GM19452 (cell line): ENCODE results near the gene OCSTAMP.

ENCODE experiments used
- ATAC-seq: cut with Tn5 transposase; IDR thresholded peaks from one replicate; pipeline ENCODE4 v1.9.1; 2021; ENCODE audit not compliant: unreplicated experiment

Gene OCSTAMP

GRCh38 chr20:46520976-46521579 is 29.4 kb downstream of the OCSTAMP start:
- ATAC-seq, result no peak

- no peak for ATAC-seq
Observed at GRCh38 chr20:46520540-46520939, 29.9 kb downstream of the OCSTAMP start.

GRCh38 chr20:46519471-46520068 is 30.9 kb downstream of the OCSTAMP start:
- ATAC-seq, result no peak

GRCh38 chr20:46512943-46513844 is 37.3 kb downstream of the OCSTAMP start, which contains the start of gene ZNF334:
Gene ZNF334, minus strand, starts transcription at chr20:46513559. Its CDS starts 1,457 bp downstream, at chr20:46512102.
- no peak for ATAC-seq

DNA sequence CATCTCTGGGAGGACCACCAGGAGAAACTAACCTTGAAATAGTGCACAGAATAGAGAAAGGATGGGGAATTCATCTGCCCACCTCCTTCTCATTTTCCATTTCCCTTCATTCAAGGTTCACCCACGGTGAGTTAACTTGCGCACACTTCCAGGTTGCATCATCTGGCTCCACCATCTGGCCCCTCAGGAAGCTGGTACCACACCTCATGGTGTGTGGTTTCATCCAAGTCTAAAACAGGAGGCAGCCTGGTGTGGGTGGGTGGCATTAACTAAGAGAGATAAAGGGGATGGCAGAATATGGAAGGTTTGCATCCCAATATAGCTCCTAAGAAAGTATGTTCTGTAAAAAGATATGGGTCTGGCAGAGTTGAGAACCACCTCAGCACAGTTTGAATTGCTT is 40.9 kb downstream of the OCSTAMP start:
- no peak for ATAC-seq

GRCh38 chr20:46507760-46508407 is 42.6 kb downstream of the OCSTAMP start:
- no peak for ATAC-seq

- ATAC-seq, result no peak
Observed at GRCh38 chr20:46505506-46505905, 44.9 kb downstream of the OCSTAMP start.

GRCh38 chr20:46501961-46502360 is 48.5 kb downstream of the OCSTAMP start:
- no peak for ATAC-seq

GRCh38 chr20:46501337-46501942 is 49.0 kb downstream of the OCSTAMP start:
- no peak for ATAC-seq

DNA sequence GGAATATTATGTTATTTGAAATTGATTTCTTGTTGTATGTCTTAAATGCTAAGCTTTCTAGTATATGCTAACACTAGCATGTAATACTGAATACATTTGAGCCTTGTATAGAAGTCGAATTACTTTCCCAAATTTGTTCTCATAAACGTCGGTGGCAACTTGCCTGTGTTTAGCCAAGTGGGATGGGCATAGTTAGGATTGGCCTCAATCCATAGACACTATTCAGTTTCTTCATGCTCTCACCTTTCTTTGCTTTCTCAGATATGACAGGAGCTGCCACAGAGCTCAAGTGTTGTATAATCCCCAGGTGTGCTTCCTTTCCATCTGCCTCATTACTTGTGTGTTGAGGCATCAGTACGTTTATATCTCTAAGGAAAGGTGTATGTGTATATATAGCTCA is 56.4 kb downstream of the OCSTAMP start:
- no peak for ATAC-seq

GRCh38 chr20:46491354-46491753 is 59.1 kb downstream of the OCSTAMP start:
- ATAC-seq, result no peak
